A549 (cell line): ENCODE results near the gene MT2A. TPM values are rescaled to one million over a fixed set of nuclear protein-coding genes. Genes with fewer than 3 reads are reported as not detected.

Experiments used
- ATAC-seq, 2 experiments: fragments of 200-7000 bp in 1 of 2; fragments of >200 bp in 1 of 2; cut with Nextera tagmentation in 1 of 2; cut with Tn5 transposase in 1 of 2; 3 replicates each; pipeline versions ENCODE4 v1.8.0 to v1.9.1; 2018 to 2020; ENCODE audit warnings: mild to moderate bottlenecking in 1 of 2, moderate library complexity in 1 of 2
- CTCF ChIA-PET: fragments of 300-600 bp; sonication (Branson Sonifier 250); formaldehyde crosslinking; extraction: SDS; loops from one replicate; lab custom pipeline; 2021; ENCODE audit warnings: antibody characterized with exemption, inconsistent platforms; lab: Yijun Ruan, JAX
- POLR2A ChIA-PET: fragments of 350-600 bp; formaldehyde crosslinking; extraction: SDS; loops from one replicate; lab custom pipeline; 2021; ENCODE audit warnings: antibody characterized with exemption, inconsistent platforms; lab: Yijun Ruan, JAX
- DNase-seq, 2 experiments: peaks; one replicate each; pipeline versions ENCODE4 v3.0.0 to v3.0.0-alpha.2; 2011 to 2016; ENCODE audit warnings: low read depth in 1 of 2, low spot score in 1 of 2
- FAIRE-seq: peaks from 2 replicates; lab custom pipeline; 2011; peaks lifted over from hg19 to GRCh38; lab: Jason Lieb, UNC
- H3K27ac ChIP-seq, 2 experiments: fragments of >200 bp; sonication (Bioruptor Twin); formaldehyde crosslinking; 3 replicates each; pipeline ENCODE4 v1.5.1; 2016 to 2017
- H3K4me1 ChIP-seq: fragments of >200 bp; sonication (Bioruptor Twin); formaldehyde crosslinking; 3 replicates; pipeline ENCODE4 v1.6.1; 2016
- H3K4me2 ChIP-seq: fragments of >200 bp; sonication (Bioruptor Twin); formaldehyde crosslinking; 3 replicates; pipeline ENCODE4 v1.6.1; 2016
- H3K4me3 ChIP-seq: fragments of >200 bp; sonication (Bioruptor Twin); formaldehyde crosslinking; 3 replicates; pipeline ENCODE4 v1.5.1; 2016
- H3K9me3 ChIP-seq: fragments of >200 bp; sonication (Bioruptor Twin); formaldehyde crosslinking; 3 replicates; pipeline ENCODE4 v1.6.1; 2016
- CHD4 ChIP-seq: fragments of 200-600 bp; sonication (generic); IDR thresholded peaks from 2 replicates; pipeline ENCODE4 v1.6.1; 2016; ENCODE audit warnings: antibody characterized with exemption, mild to moderate bottlenecking, borderline replicate concordance
- EP300 ChIP-seq, 2 experiments: fragments of >200 bp; sonication (Bioruptor Twin); formaldehyde crosslinking; IDR thresholded peaks; 2 replicates in 1 of 2; 3 replicates in 1 of 2; pipeline ENCODE4 v1.6.1; 2016 to 2017
- FOSB ChIP-seq: fragments of 250-450 bp; sonication (Bioruptor Pico); IDR thresholded peaks from 2 replicates; pipeline ENCODE4 v1.5.0; 2020; ENCODE audit warnings: mild to moderate bottlenecking, moderate library complexity
- FOSL2 ChIP-seq, 2 experiments: fragments of 450-650 bp in 1 of 2; fragments of >200 bp in 1 of 2; sonication (Bioruptor Twin) in 1 of 2; formaldehyde crosslinking; IDR thresholded peaks; 2 replicates each; pipeline versions ENCODE4 v1.5.0 to v1.6.1; 2016 to 2020; ENCODE audit warnings: mild to moderate bottlenecking in 1 of 2, moderate library complexity in 1 of 2
- HDAC2 ChIP-seq: fragments of 200-600 bp; sonication (generic); IDR thresholded peaks from 2 replicates; pipeline ENCODE4 v1.6.1; 2016
- HOXA7 ChIP-seq: fragments of 250-450 bp; sonication (Bioruptor Pico); IDR thresholded peaks from 2 replicates; pipeline ENCODE4 v1.5.0; 2020; ENCODE audit warnings: mild to moderate bottlenecking, moderate library complexity
- HOXB13 ChIP-seq: fragments of 250-450 bp; sonication (Bioruptor Pico); IDR thresholded peaks from 2 replicates; pipeline ENCODE4 v1.5.0; 2020; ENCODE audit warnings: low read depth, mild to moderate bottlenecking, moderate library complexity
- HOXB5 ChIP-seq: fragments of 250-450 bp; sonication (Bioruptor Pico); IDR thresholded peaks from 2 replicates; pipeline ENCODE4 v1.5.0; 2020; ENCODE audit warnings: mild to moderate bottlenecking, moderate library complexity
- JUN ChIP-seq, 2 experiments: fragments of >200 bp; sonication (Bioruptor Twin); formaldehyde crosslinking; IDR thresholded peaks; 2 replicates in 1 of 2; 3 replicates in 1 of 2; pipeline ENCODE4 v1.6.1; 2016 to 2017
- JUNB ChIP-seq: fragments of >200 bp; sonication (Bioruptor Twin); formaldehyde crosslinking; IDR thresholded peaks from 2 replicates; pipeline ENCODE4 v1.6.1; 2016
- MAFK ChIP-seq: fragments of 450-650 bp; IDR thresholded peaks from 2 replicates; pipeline ENCODE4 v1.6.1; 2014; ENCODE audit not compliant: partially characterized antibody
- MAZ ChIP-seq: fragments of 150-350 bp; IDR thresholded peaks from 2 replicates; pipeline ENCODE4 v1.6.1; 2014; ENCODE audit warnings: antibody characterized with exemption, low read depth, low read length, borderline replicate concordance
- PHF8 ChIP-seq: fragments of 200-600 bp; sonication (generic); IDR thresholded peaks from 2 replicates; pipeline ENCODE4 v1.6.1; 2016; ENCODE audit warnings: low read depth, mild to moderate bottlenecking, antibody characterized with exemption, moderate library complexity, borderline replicate concordance
- POLR2A ChIP-seq: IDR thresholded peaks from 2 replicates; pipeline ENCODE4 v1.6.1; 2012; ENCODE audit warnings: mild to moderate bottlenecking, low read length
- RAD21 ChIP-seq, 2 experiments: fragments of >200 bp in 1 of 2; sonication (Bioruptor Twin) in 1 of 2; formaldehyde crosslinking in 1 of 2; IDR thresholded peaks in 1 of 2; conservative IDR thresholded peaks in 1 of 2; 2 replicates in 1 of 2; 3 replicates in 1 of 2; pipeline ENCODE4 v1.6.1; 2012 to 2018; ENCODE audit warnings: inconsistent platforms in 1 of 2
- ZNF302 ChIP-seq: fragments of 250-450 bp; sonication (Bioruptor Pico); IDR thresholded peaks from 2 replicates; pipeline ENCODE4 v1.9.0; 2021; ENCODE audit warnings: inconsistent platforms, mild to moderate bottlenecking, moderate library complexity
- whole genome bisulfite sequencing: methylation state at CpG from one replicate; pipeline ENCODE4 v1.1.6; 2017; ENCODE audit errors: missing lambda C conversion rate; 5-methylcytosine and 5-hydroxymethylcytosine counted together
- polyA plus RNA-seq, 4 experiments: library from polyadenylated mRNA; depleted of rRNA in 3 of 4; stranded (reverse); fragments of >200 nt; fragmentation: RNase III in 1 of 4; extraction: RNeasy Plus Mini Kit Qiagen cat#74134 plus additional on column Dnase treatment in 1 of 4; gene quantifications; 2 replicates in 3 of 4; 3 replicates in 1 of 4; pipeline ENCODE4 v1.2.3, GENCODE V29; 2011 to 2017
- TF ChIP-seq, protein P1 (sequence below): fragments of >200 bp; sonication (Bioruptor Twin); formaldehyde crosslinking; IDR thresholded peaks from 3 replicates; pipeline ENCODE4 v1.6.1; 2016
- TF ChIP-seq, protein P2 (sequence below): fragments of 250-450 bp; sonication (Bioruptor Pico); IDR thresholded peaks from 2 replicates; pipeline ENCODE4 v1.5.0; 2021; ENCODE audit warnings: mild to moderate bottlenecking, moderate library complexity, borderline replicate concordance
- TF ChIP-seq, protein P3 (sequence below): fragments of 200-600 bp; sonication (generic); IDR thresholded peaks from 2 replicates; pipeline ENCODE4 v1.6.1; 2016; ENCODE audit warnings: antibody characterized with exemption, mild to moderate bottlenecking, moderate library complexity

MT2A gene
- polyA plus RNA-seq, 2 of the 4 experiments (the other 2 are of a cell fraction), result 39.1 to 305 TPM

DNA sequence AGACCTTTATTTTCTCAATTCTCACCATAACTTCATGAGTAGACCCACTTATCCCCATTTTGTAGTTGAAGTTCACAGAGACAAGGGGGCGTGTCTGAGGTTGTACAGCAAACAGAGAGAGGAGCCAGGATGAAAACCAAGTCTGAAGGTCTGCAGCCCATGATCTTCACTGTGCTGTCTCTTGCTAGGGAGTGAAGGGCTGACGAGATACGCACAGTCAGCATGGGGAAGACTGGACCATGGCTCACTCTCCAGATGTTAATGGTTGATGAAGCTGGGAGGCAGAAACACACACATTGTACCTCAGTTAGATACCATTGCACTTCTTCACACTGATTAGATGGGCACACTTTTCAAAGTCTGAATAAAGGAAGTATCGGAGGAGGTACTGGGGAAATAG lies 49.3 kb upstream of the MT2A start:
- WGBS, result 75% methylated on average over 4 of the region's 4 CpGs

DNA sequence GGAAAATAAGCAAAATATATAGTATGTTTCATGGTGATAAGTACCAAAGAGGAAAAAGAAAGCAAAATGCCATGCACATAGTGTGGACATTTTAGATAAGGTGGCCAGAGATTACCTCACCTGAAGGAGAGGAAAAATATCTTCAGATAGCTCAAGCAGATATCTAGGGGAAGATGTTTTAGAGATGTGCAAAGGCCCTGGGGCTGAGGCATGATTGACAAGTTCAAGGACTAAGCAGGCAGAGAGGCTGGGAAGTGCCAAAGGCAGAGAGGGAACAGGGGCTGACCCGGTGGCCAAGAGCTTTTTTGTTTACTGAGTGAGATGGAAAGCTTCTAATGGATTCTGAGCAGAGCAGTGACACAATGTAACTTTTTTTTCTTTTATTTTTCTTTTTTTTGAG lies 47.9 kb upstream of the MT2A start:
- FAIRE-seq (no peak), ATAC-seq (no peak), DNase-seq (no peak)
- 16% methylated on average over 1 of the region's 1 CpG for whole genome bisulfite sequencing
- no peak overlapping the region for H3K27ac ChIP-seq
- POLR2A ChIA-PET, result no interaction called here
- peaks cover 7% of the 10 kb centered on the region; the same call in 2 of the 3 replicates for H3K4me1 ChIP-seq
- H3K9me3 ChIP-seq, result no peaks in the 10 kb centered on the region
- TF ChIP-seq, protein P1, sequence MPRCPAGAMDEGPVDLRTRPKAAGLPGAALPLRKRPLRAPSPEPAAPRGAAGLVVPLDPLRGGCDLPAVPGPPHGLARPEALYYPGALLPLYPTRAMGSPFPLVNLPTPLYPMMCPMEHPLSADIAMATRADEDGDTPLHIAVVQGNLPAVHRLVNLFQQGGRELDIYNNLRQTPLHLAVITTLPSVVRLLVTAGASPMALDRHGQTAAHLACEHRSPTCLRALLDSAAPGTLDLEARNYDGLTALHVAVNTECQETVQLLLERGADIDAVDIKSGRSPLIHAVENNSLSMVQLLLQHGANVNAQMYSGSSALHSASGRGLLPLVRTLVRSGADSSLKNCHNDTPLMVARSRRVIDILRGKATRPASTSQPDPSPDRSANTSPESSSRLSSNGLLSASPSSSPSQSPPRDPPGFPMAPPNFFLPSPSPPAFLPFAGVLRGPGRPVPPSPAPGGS, result no peak
- no peak for TF ChIP-seq MAZ
- H3K4me3 ChIP-seq, result no peak overlapping the region
- CTCF ChIA-PET, result interaction anchor here (1.2 to 2.6 kb wide), 3 partner anchors 10 to 83 kb away, joined by 3 to 7 read pairs (median 7); no protein-coding TSS in a partner anchor
- no peak overlapping the region for H3K4me2 ChIP-seq

More for the DNA sequence above, 49.3 kb upstream of the MT2A start:
- ATAC-seq, result no peak
- peak; percentile 63 for TF ChIP-seq MAFK
- TF ChIP-seq RAD21 (conservative IDR thresholded peaks at IDR 0.05 in 1 of 2, IDR thresholded peaks at IDR 0.05 in 1 of 2), result no peak
- CTCF ChIA-PET, result interaction anchor here (1.7 kb wide), 1 partner anchor 42 kb away, joined by 5 read pairs; no protein-coding TSS in a partner anchor
- POLR2A ChIA-PET, result no interaction called here
- Histone ChIP-seq H3K27ac (no peak overlapping the region), H3K4me2 (no peak overlapping the region), H3K4me1 (peaks cover 7% of the 10 kb centered on the region; the same call in 2 of the 3 replicates), H3K4me3 (no peak overlapping the region), H3K9me3 (no peaks in the 10 kb centered on the region)
- no peak for DNase-seq
- FAIRE-seq, result no peak

DNA sequence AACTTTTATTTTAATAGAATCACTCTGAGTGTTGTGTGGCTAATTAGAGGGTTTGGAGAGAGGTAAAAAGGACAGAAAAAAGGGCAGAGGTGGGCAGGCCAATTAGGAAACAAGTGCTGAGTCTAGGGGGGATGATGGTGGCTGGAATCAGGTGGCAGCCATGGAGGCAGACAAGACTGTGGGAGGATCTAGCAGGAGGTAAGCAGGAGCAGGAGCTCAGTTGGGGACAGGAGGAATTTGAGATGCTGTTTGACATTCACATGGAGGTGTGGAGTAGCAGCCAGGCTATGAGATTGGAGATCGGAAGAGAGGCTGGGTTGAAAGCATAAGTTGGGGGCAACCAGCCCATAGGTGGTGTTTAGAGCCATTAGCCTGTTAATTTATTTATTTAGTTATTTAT lies 47.3 kb upstream of the MT2A start:
- Histone ChIP-seq H3K4me3 (no peak overlapping the region), H3K27ac (no peak overlapping the region), H3K4me1 (peaks cover 7% of the 10 kb centered on the region; the same call in 2 of the 3 replicates), H3K4me2 (no peak overlapping the region), H3K9me3 (no peaks in the 10 kb centered on the region)
- ATAC-seq (no peak), DNase-seq (no peak), FAIRE-seq (no peak)
- POLR2A ChIA-PET, result no interaction called here
- WGBS, result 77% methylated on average over 1 of the region's 1 CpG
- CTCF ChIA-PET, result interaction anchor here (1.0 to 2.6 kb wide), 5 partner anchors 11 to 83 kb away, joined by 3 to 7 read pairs (median 4); no protein-coding TSS in a partner anchor
- TF ChIP-seq HOXB5 (no peak), JUNB (no peak), EP300 (IDR thresholded peaks at IDR 0.05) (no peak), JUN (IDR thresholded peaks at IDR 0.05) (no peak), POLR2A (no peak), ZNF302 (CRISPR knock-in tag) (no peak), CHD4 (no peak), PHF8 (no peak), FOSL2 (IDR thresholded peaks at IDR 0.05) (no peak), FOSL2 (CRISPR knock-in tag; IDR thresholded peaks at IDR 0.05) (no peak), HDAC2 (no peak), HOXB13 (CRISPR knock-in tag) (no peak), FOSB (no peak), HOXA7 (CRISPR knock-in tag) (no peak), MAFK (no peak)
- TF ChIP-seq, protein P1, result no peak
- TF ChIP-seq, protein P2, sequence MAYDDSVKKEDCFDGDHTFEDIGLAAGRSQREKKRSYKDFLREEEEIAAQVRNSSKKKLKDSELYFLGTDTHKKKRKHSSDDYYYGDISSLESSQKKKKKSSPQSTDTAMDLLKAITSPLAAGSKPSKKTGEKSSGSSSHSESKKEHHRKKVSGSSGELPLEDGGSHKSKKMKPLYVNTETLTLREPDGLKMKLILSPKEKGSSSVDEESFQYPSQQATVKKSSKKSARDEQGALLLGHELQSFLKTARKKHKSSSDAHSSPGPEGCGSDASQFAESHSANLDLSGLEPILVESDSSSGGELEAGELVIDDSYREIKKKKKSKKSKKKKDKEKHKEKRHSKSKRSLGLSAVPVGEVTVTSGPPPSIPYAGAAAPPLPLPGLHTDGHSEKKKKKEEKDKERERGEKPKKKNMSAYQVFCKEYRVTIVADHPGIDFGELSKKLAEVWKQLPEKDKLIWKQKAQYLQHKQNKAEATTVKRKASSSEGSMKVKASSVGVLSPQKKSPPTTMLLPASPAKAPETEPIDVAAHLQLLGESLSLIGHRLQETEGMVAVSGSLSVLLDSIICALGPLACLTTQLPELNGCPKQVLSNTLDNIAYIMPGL (CRISPR knock-in tag), result no peak
- TF ChIP-seq, protein P3, sequence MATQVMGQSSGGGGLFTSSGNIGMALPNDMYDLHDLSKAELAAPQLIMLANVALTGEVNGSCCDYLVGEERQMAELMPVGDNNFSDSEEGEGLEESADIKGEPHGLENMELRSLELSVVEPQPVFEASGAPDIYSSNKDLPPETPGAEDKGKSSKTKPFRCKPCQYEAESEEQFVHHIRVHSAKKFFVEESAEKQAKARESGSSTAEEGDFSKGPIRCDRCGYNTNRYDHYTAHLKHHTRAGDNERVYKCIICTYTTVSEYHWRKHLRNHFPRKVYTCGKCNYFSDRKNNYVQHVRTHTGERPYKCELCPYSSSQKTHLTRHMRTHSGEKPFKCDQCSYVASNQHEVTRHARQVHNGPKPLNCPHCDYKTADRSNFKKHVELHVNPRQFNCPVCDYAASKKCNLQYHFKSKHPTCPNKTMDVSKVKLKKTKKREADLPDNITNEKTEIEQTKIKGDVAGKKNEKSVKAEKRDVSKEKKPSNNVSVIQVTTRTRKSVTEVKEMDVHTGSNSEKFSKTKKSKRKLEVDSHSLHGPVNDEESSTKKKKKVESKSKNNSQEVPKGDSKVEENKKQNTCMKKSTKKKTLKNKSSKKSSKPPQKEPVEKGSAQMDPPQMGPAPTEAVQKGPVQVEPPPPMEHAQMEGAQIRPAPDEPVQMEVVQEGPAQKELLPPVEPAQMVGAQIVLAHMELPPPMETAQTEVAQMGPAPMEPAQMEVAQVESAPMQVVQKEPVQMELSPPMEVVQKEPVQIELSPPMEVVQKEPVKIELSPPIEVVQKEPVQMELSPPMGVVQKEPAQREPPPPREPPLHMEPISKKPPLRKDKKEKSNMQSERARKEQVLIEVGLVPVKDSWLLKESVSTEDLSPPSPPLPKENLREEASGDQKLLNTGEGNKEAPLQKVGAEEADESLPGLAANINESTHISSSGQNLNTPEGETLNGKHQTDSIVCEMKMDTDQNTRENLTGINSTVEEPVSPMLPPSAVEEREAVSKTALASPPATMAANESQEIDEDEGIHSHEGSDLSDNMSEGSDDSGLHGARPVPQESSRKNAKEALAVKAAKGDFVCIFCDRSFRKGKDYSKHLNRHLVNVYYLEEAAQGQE, result no peak
